ENCODE results near the gene HEBP1.

DNA sequence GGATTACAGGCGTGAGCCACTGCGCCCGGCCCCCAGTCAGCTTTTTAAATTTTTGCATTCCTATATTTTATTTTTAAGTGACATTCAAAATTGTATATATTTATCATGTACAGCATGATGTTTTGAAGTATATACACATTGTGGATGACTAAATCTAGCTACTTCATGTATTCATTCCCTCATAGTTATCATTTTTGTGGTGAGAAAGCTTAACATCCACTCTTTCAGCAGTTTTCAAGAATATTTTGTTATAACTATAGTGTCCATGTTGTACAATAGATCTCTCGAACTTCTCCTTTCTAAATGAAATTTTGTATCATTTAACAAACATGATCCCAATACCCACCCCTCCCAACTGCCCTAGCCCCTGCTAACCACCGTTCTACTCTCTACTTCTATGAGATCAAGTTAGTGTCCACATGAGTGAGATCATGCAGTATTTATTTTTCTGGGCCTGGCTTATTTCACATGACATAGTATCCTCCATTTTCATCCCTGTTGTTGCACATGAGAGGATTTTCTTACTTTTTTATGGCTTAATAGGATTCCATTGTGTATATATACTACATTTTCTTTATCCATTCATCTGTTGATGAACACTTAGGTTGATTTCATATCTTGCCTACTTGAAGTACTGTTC lies 8.8 kb upstream of the HEBP1 start:
- TF ChIP-seq POLR2A (IDR thresholded peaks at IDR 0.05; ENCODE audit: low read length) = no peak
- no peak for TF ChIP-seq GATA1 (IDR thresholded peaks at IDR 0.05; ENCODE audit: low read depth, low read length)

Measured in erythroblast (primary cell).